ENCODE measurements around the gene USP36. TPM values are rescaled to one million over a fixed set of nuclear protein-coding genes. Genes with fewer than 3 reads are reported as not detected.

Gene USP36
- total RNA-seq, 1 experiment from 2014 or later = 74.0 TPM

- ATAC-seq = no peak
- DNase-seq (ENCODE audit: low spot score) = no peak
- CTCF ChIA-PET = interaction anchor here (0.6 kb wide), 2 partner anchors 26 to 80 kb away, joined by 3 read pairs; no protein-coding TSS in a partner anchor
- Mint-ChIP-seq H3K36me3 (0 out of 2 replicates have a peak, but pooled peaks cover 4% of the 10 kb centered on the region), H3K4me1 (peaks cover 23% of the 10 kb centered on the region), H3K27ac (peak overlapping the region; percentile 57), H3K4me3 (no peak overlapping the region), H3K9me3 (no peaks in the 10 kb centered on the region), H3K27me3 (ENCODE audit: low read depth) (no peaks in the 10 kb centered on the region)
- TF ChIP-seq ELF4 (CRISPR knock-in tag; IDR thresholded peaks at IDR 0.05; ENCODE audit: low read depth) (no peak), NR1H2 (CRISPR knock-in tag; IDR thresholded peaks at IDR 0.05) (no peak), ATF3 (CRISPR knock-in tag; conservative IDR thresholded peaks at IDR 0.05) (no peak), SMAD4 (CRISPR knock-in tag; IDR thresholded peaks at IDR 0.05) (no peak), GRHL2 (CRISPR knock-in tag; IDR thresholded peaks at IDR 0.05; ENCODE audit: insufficient replicate concordance, severe bottlenecking) (no peak), MXD4 (CRISPR knock-in tag; IDR thresholded peaks at IDR 0.05; ENCODE audit: borderline replicate concordance) (no peak), SOX15 (CRISPR knock-in tag; IDR thresholded peaks at IDR 0.05) (no peak), SP1 (CRISPR knock-in tag; conservative IDR thresholded peaks at IDR 0.05) (no peak), TEAD1 (CRISPR knock-in tag; IDR thresholded peaks at IDR 0.05) (no peak), ATF1 (CRISPR knock-in tag; IDR thresholded peaks at IDR 0.05) (no peak)
- TF ChIP-seq, protein P1, sequence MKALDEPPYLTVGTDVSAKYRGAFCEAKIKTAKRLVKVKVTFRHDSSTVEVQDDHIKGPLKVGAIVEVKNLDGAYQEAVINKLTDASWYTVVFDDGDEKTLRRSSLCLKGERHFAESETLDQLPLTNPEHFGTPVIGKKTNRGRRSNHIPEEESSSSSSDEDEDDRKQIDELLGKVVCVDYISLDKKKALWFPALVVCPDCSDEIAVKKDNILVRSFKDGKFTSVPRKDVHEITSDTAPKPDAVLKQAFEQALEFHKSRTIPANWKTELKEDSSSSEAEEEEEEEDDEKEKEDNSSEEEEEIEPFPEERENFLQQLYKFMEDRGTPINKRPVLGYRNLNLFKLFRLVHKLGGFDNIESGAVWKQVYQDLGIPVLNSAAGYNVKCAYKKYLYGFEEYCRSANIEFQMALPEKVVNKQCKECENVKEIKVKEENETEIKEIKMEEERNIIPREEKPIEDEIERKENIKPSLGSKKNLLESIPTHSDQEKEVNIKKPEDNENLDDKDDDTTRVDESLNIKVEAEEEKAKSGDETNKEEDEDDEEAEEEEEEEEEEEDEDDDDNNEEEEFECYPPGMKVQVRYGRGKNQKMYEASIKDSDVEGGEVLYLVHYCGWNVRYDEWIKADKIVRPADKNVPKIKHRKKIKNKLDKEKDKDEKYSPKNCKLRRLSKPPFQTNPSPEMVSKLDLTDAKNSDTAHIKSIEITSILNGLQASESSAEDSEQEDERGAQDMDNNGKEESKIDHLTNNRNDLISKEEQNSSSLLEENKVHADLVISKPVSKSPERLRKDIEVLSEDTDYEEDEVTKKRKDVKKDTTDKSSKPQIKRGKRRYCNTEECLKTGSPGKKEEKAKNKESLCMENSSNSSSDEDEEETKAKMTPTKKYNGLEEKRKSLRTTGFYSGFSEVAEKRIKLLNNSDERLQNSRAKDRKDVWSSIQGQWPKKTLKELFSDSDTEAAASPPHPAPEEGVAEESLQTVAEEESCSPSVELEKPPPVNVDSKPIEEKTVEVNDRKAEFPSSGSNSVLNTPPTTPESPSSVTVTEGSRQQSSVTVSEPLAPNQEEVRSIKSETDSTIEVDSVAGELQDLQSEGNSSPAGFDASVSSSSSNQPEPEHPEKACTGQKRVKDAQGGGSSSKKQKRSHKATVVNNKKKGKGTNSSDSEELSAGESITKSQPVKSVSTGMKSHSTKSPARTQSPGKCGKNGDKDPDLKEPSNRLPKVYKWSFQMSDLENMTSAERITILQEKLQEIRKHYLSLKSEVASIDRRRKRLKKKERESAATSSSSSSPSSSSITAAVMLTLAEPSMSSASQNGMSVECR (CRISPR knock-in tag; IDR thresholded peaks at IDR 0.05; ENCODE audit: borderline replicate concordance) = no peak
- TF ChIP-seq, protein P2, sequence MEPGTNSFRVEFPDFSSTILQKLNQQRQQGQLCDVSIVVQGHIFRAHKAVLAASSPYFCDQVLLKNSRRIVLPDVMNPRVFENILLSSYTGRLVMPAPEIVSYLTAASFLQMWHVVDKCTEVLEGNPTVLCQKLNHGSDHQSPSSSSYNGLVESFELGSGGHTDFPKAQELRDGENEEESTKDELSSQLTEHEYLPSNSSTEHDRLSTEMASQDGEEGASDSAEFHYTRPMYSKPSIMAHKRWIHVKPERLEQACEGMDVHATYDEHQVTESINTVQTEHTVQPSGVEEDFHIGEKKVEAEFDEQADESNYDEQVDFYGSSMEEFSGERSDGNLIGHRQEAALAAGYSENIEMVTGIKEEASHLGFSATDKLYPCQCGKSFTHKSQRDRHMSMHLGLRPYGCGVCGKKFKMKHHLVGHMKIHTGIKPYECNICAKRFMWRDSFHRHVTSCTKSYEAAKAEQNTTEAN (CRISPR knock-in tag; IDR thresholded peaks at IDR 0.05) = no peak
- TF ChIP-seq, protein P3, sequence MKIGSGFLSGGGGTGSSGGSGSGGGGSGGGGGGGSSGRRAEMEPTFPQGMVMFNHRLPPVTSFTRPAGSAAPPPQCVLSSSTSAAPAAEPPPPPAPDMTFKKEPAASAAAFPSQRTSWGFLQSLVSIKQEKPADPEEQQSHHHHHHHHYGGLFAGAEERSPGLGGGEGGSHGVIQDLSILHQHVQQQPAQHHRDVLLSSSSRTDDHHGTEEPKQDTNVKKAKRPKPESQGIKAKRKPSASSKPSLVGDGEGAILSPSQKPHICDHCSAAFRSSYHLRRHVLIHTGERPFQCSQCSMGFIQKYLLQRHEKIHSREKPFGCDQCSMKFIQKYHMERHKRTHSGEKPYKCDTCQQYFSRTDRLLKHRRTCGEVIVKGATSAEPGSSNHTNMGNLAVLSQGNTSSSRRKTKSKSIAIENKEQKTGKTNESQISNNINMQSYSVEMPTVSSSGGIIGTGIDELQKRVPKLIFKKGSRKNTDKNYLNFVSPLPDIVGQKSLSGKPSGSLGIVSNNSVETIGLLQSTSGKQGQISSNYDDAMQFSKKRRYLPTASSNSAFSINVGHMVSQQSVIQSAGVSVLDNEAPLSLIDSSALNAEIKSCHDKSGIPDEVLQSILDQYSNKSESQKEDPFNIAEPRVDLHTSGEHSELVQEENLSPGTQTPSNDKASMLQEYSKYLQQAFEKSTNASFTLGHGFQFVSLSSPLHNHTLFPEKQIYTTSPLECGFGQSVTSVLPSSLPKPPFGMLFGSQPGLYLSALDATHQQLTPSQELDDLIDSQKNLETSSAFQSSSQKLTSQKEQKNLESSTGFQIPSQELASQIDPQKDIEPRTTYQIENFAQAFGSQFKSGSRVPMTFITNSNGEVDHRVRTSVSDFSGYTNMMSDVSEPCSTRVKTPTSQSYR (CRISPR knock-in tag; IDR thresholded peaks at IDR 0.05) = no peak
- TF ChIP-seq, protein P4, sequence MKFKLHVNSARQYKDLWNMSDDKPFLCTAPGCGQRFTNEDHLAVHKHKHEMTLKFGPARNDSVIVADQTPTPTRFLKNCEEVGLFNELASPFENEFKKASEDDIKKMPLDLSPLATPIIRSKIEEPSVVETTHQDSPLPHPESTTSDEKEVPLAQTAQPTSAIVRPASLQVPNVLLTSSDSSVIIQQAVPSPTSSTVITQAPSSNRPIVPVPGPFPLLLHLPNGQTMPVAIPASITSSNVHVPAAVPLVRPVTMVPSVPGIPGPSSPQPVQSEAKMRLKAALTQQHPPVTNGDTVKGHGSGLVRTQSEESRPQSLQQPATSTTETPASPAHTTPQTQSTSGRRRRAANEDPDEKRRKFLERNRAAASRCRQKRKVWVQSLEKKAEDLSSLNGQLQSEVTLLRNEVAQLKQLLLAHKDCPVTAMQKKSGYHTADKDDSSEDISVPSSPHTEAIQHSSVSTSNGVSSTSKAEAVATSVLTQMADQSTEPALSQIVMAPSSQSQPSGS (CRISPR knock-in tag; IDR thresholded peaks at IDR 0.05; ENCODE audit: borderline replicate concordance, low read depth) = no peak
- TF ChIP-seq, protein P5, sequence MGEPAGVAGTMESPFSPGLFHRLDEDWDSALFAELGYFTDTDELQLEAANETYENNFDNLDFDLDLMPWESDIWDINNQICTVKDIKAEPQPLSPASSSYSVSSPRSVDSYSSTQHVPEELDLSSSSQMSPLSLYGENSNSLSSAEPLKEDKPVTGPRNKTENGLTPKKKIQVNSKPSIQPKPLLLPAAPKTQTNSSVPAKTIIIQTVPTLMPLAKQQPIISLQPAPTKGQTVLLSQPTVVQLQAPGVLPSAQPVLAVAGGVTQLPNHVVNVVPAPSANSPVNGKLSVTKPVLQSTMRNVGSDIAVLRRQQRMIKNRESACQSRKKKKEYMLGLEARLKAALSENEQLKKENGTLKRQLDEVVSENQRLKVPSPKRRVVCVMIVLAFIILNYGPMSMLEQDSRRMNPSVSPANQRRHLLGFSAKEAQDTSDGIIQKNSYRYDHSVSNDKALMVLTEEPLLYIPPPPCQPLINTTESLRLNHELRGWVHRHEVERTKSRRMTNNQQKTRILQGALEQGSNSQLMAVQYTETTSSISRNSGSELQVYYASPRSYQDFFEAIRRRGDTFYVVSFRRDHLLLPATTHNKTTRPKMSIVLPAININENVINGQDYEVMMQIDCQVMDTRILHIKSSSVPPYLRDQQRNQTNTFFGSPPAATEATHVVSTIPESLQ (CRISPR knock-in tag; IDR thresholded peaks at IDR 0.05) = no peak
- POLR2A ChIA-PET = no interaction called here
Measured at GRCh38 chr17:78878871-78879527, 38.4 kb upstream of the USP36 start.
